Ovary (tissue), 9 donors: ENCODE data around the gene SEMA5A. TPM values are rescaled to one million over a fixed set of nuclear protein-coding genes. Genes with fewer than 3 reads are reported as not detected.

Source experiments
- DNase-seq, 5 donors: peaks; one replicate each; pipeline ENCODE4 v3.0.0-alpha.2; 2019 to 2020
- H3K27ac ChIP-seq, 2 donors: fragments of 200-600 bp; one replicate each; pipeline versions ENCODE4 v1.5.1 to v1.8.0; 2019 to 2022
- H3K27me3 ChIP-seq: fragments of 200-600 bp; one replicate; pipeline ENCODE4 v1.8.0; 2022
- H3K36me3 ChIP-seq: fragments of 200-600 bp; sonication (generic); one replicate; pipeline ENCODE4 v1.5.1; 2019
- H3K4me1 ChIP-seq: one replicate; pipeline ENCODE4 v1.8.1; 2013; ENCODE audit warnings: mild to moderate bottlenecking, moderate library complexity; ENCODE audit not compliant: insufficient read depth
- H3K4me3 ChIP-seq: fragments of 200-600 bp; sonication (generic); one replicate; pipeline ENCODE4 v1.5.1; 2017
- H3K9me3 ChIP-seq, 2 donors: fragments of 200-600 bp in 1 of 2; sonication (generic) in 1 of 2; one replicate each; pipeline versions ENCODE4 v1.5.1 to v1.8.1; 2013 to 2019; ENCODE audit warnings: mild to moderate bottlenecking in 1 of 2, moderate library complexity in 1 of 2
- CTCF ChIP-seq, 3 donors: fragments of 450-650 bp in 2 of 3; fragments of 200-600 bp in 1 of 3; IDR thresholded peaks; one replicate each; pipeline versions ENCODE4 v1.5.1 to v1.8.0; 2016 to 2022; ENCODE audit warnings: antibody characterized with exemption in 3 of 3, mild to moderate bottlenecking in 1 of 3
- EP300 ChIP-seq: sonication (generic); formaldehyde crosslinking; IDR thresholded peaks from one replicate; pipeline ENCODE4 v1.6.1; 2017; ENCODE audit warnings: antibody characterized with exemption
- POLR2A ChIP-seq: fragments of 450-650 bp; IDR thresholded peaks from one replicate; pipeline ENCODE4 v1.6.1; 2017; ENCODE audit warnings: antibody characterized with exemption, mild to moderate bottlenecking, moderate library complexity
- WGBS, 3 donors: extraction: QIAGEN DNeasy Blood & Tissue Kit in 1 of 3; methylation state at CpG; one replicate each; pipeline versions ENCODE4 v1.1.5 to v1.1.7; 2013 to 2017; 5-methylcytosine and 5-hydroxymethylcytosine counted together
- intact Hi-C, 4 donors: fragments of 100-400 bp; cut with DNase I; formaldehyde crosslinking; loops; one replicate each; pipeline versions ENCODE4 v1.11.0 to v1.15.1; 2022 to 2023
- polyA plus RNA-seq, 2 donors: library from polyadenylated mRNA; stranded (reverse); fragments of 200-250 nt in 1 of 2; fragments of 350-450 nt in 1 of 2; fragmentation: Illumina TruSeq in 1 of 2; extraction: RNeasy Lipid Tissue Mini Kit (QIAGEN cat#74804) in 1 of 2; gene quantifications; one replicate each; pipeline ENCODE4 v1.2.3, GENCODE V29; 2013 to 2014
- total RNA-seq, 7 donors: library from RNA; depleted of rRNA in 2 of 7; stranded (reverse); fragments of >200 nt in 2 of 7; fragmentation: NEBNext Ultra II Directional in 3 of 7; extraction: Animal tissue kit (Norgen Biotek cat#: 25700) in 3 of 7; gene quantifications; one replicate each; pipeline versions ENCODE4 v1.1.0 to v1.2.4, GENCODE V29; 2016 to 2023
- donor health status: DM: no; HTN: no; CAD: no; lungs with moderate emphysema.
- donor health status: DM: no; HTN: no; CAD: no.
- donor health status: Bipolar disorder and iron deficiency.
- donor health status: DM: yes; HTN: yes; CAD: no.
- donor health status: DM: no; HTN: no; CAD: no.
- donor health status: DM: yes; HTN: yes; CAD: no.

Gene SEMA5A
- total and polyA plus RNA-seq, 9 donors, result 2.0 to 6.6 (median 4.3) TPM

GRCh38 chr5:9015260-9015936 is 530.5 kb downstream of the SEMA5A start:
- no peaks in the 10 kb centered on the region for H3K9me3 ChIP-seq
- intact Hi-C loops, result no loop called here
- no peak overlapping the region for H3K27ac ChIP-seq
- no peak for DNase-seq
- no peak for TF ChIP-seq POLR2A
- TF ChIP-seq CTCF (IDR thresholded peaks at IDR 0.05), result no peak
- no peak for TF ChIP-seq EP300
- no peaks in the 10 kb centered on the region for H3K27me3 ChIP-seq
- WGBS, 3 donors, result 39 to 44% (median 42%) methylated on average over 5 of the region's 5 CpGs
- H3K36me3 ChIP-seq, result no peaks in the 10 kb centered on the region
- H3K4me3 ChIP-seq, result no peak overlapping the region
- H3K4me1 ChIP-seq, result no peaks in the 10 kb centered on the region

DNA sequence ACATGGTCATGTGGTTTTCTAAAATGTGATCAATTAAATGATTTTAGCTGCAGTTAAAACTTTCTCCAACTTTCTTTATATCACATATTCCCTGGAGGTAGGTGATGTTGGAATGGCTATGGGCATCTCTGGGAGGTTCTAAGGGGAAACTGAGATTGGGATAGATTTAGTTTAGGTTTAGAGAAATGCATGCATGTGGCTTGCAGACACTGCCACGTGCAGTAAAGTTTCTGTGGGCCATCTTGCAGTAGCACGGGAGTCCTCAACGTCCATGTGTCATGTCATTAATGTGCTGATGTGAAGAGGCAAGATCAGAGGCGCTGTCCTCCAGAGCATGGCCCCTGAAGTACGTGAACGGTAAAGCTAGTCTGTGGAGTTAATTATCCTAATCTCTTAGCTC is 532.7 kb downstream of the SEMA5A start:
- no peaks in the 10 kb centered on the region for H3K36me3 ChIP-seq
- intact Hi-C loops, result no loop called here
- no peak overlapping the region for H3K4me3 ChIP-seq
- H3K4me1 ChIP-seq, result no peaks in the 10 kb centered on the region
- no peak overlapping the region for H3K27ac ChIP-seq
- no peak for DNase-seq
- H3K27me3 ChIP-seq, result no peaks in the 10 kb centered on the region
- 54 to 76% (median 58%) methylated on average over 6 of the region's 6 CpGs for WGBS, 3 donors
- TF ChIP-seq POLR2A (no peak), CTCF (IDR thresholded peaks at IDR 0.05) (no peak), EP300 (no peak)
- H3K9me3 ChIP-seq, result no peaks in the 10 kb centered on the region

DNA sequence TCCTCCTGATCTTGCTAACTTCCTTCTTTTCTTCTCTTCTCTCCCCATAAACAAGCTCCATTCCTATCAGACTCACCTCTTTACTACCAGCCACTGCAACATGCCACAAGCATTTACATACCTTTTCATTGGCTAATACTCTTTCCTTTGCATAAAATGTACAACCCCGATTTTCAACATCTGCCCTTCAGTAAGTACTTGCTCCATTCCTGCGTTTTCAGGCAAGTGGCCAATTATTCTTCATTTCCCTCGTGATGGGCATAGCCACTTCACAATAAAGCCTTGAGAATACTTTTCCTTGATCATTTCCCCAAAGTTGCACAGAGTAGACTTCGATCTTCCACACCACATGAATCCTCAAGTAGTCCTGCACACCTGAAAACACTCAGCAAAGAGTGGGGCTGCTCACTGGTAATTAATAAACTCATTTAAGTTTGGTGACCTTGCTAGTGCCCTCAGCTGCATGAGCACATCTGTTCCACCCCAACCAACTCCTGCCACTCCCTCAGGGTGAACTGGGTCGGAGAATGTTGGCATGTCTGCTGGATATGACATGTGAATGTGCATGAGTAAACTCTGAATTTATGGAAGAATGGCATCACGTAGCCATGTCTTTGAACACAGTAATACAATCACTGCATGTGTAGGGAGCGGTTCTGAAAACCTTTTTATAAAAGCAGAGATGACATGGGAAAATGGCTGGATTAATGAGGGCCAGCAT is 535.8 kb downstream of the SEMA5A start:
- Histone ChIP-seq H3K27me3 (no peaks in the 10 kb centered on the region), H3K36me3 (no peaks in the 10 kb centered on the region), H3K27ac (no peak overlapping the region), H3K4me1 (no peaks in the 10 kb centered on the region), H3K9me3 (no peaks in the 10 kb centered on the region), H3K4me3 (no peak overlapping the region)
- TF ChIP-seq CTCF (IDR thresholded peaks at IDR 0.05) (no peak), EP300 (no peak), POLR2A (no peak)
- WGBS, 3 donors, result 73 to 80% (median 78%) methylated on average over 7 of the region's 7 CpGs
- DNase-seq, result no peak
- intact Hi-C loops, result loop anchor here in 1 of 4 donors (2.0 kb wide), 1 partner anchor 341 kb away; no protein-coding TSS in a partner anchor

DNA sequence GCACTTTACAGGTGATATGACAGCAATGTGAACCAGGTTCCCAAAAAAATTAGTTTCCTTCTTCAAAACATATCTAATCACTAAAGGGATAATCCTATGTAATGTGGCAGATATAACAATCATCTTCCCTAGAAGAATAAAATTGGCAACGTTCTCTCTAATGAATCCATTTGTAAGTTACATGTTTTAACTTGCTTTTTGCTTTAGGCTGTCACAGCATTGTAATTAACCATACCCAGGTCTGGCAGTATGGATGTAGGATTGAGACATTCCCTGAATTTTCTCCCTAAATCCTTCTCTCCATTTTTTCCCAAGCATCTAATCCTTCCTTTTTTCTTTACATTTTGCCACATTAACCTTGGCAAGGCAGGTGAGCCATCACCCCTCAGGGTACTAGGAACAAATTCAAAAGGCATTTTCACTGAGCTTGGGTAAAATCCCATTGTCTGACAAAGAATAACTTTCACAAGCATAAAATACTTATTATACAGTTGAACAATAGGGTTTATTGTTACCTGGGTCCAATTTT is 548.3 kb downstream of the SEMA5A start:
- Histone ChIP-seq H3K4me3 (no peak overlapping the region), H3K27ac (no peak overlapping the region), H3K9me3 (no peaks in the 10 kb centered on the region), H3K27me3 (no peaks in the 10 kb centered on the region), H3K4me1 (no peaks in the 10 kb centered on the region), H3K36me3 (no peaks in the 10 kb centered on the region)
- WGBS, 3 donors, result 27 to 48% (median 33%) methylated on average over 1 of the region's 1 CpG
- no peak for DNase-seq
- TF ChIP-seq POLR2A, result no peak
- TF ChIP-seq EP300, result no peak
- TF ChIP-seq CTCF (IDR thresholded peaks at IDR 0.05), result no peak
- intact Hi-C loops, result no loop called here
